GM10266 (cell line): Measurements from ENCODE around the gene RPL38.

Experiments used
- DNase-seq: peaks from one replicate; pipeline ENCODE4 v3.0.0; 2012; ENCODE audit errors: extremely low spot score
- TF ChIP-seq, protein P1 (sequence below): IDR thresholded peaks from 2 replicates; pipeline ENCODE4 v1.5.1; 2012; ENCODE audit warnings: mild to moderate bottlenecking, low read depth; ENCODE audit not compliant: control insufficient read depth, insufficient read depth; ENCODE audit errors: missing control alignments

The RPL38 gene

DNA sequence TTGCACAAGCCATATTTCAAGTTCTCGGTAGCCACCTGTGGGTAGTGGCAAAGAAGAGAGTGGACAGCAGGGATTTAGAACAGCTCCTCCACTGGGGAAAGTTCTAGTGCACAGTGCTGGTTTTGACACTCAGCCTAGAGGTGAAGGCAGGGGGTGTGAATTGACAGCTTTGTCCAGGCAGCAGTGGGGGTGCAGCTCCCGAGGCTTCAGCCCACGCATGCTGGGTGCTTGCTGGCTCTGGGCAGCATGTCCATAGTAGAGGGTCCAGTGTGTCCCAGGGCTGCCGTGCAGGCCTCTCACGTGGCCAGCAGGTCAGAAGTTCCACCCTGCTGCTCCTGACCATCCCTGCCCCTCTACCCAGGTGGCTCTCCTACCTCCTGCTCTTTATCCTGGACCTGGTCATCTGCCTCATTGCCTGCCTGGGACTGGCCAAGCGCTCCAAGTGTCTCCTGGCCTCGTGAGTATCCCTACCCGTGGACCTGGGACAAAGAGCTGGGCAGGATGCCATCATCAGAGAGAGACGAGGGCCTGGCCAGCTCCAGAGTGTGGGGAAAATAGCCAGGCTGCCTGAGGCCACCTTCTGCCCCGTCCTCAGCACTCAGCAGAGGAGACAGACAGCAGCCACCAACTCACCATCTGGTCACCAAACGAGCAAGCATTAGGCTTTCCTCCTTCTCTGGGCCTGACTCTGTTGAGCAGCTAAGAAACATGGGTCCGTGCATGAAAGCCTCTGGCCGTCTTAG, 39.7 kb downstream of the RPL38 start:
- TF ChIP-seq, protein P1, sequence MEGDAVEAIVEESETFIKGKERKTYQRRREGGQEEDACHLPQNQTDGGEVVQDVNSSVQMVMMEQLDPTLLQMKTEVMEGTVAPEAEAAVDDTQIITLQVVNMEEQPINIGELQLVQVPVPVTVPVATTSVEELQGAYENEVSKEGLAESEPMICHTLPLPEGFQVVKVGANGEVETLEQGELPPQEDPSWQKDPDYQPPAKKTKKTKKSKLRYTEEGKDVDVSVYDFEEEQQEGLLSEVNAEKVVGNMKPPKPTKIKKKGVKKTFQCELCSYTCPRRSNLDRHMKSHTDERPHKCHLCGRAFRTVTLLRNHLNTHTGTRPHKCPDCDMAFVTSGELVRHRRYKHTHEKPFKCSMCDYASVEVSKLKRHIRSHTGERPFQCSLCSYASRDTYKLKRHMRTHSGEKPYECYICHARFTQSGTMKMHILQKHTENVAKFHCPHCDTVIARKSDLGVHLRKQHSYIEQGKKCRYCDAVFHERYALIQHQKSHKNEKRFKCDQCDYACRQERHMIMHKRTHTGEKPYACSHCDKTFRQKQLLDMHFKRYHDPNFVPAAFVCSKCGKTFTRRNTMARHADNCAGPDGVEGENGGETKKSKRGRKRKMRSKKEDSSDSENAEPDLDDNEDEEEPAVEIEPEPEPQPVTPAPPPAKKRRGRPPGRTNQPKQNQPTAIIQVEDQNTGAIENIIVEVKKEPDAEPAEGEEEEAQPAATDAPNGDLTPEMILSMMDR: no peak

DNA sequence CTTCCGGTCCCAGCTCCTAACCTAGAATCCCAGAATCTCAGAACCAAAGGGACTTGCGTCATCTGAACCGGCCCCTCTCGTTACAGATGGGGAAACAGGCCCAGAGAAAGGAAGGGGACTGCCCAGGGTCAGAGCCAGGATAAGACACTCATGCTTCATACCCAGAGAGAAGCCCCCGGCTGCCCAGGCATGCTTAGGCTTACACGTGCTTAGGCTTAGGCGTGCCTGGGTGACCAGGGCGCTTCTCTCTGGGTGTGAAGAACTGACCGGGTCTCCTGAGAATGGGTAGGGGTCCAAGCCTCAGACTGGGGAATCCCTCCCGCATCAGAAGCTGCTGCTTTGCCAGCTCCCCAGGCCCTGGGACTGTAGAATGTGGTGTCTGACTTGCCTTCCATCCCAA, 40.6 kb downstream of the RPL38 start:
- DNase-seq: no peak
- TF ChIP-seq, protein P1: no peak

More for the DNA sequence above, 39.7 kb downstream of the RPL38 start:
- no peak for DNase-seq

- DNase-seq: no peak
Observed at GRCh38 chr17:74244548-74244947, 41.1 kb downstream of the RPL38 start.

DNA sequence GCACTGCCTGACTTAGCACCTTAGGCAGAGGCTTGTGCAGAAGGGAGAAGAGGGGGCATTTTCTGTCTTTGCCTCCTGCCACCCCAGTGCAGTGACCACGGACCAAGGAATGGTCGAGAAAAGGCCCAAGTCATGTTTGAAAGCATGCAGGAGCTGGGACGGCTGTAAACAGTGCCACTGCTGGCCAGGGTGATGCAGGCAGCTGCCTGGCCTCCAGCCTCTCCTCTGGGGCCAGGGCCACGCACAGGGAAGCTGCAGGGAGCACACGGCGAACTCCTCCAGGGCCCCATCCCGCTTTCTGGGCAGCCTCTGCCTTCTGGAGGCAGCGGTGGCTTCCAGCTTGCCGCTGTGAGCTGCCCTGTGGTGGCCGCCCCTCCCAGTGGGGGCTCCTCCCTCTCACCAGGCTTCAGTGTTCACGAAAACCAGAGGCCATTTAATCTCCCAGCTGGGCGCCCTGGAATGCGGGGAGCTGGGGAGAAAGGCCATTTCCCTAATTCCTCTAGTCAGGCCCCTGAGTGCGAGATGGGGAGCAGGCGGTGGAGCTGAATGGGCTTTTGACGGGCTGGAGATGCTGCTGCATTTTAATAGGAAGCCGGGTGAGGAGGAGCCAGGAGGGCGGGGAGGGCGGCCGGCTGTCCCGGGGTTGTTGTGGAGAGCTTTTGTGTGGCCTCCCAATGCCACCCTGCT, 41.8 kb downstream of the RPL38 start:
- TF ChIP-seq, protein P1: no peak

More at GRCh38 chr17:74244548-74244947, 41.1 kb downstream of the RPL38 start:
- TF ChIP-seq, protein P1: no peak

GRCh38 chr17:74245871-74246270, 42.4 kb downstream of the RPL38 start:
- TF ChIP-seq, protein P1: no peak
- DNase-seq: no peak

More for the DNA sequence above, 41.8 kb downstream of the RPL38 start:
- DNase-seq: no peak

DNA sequence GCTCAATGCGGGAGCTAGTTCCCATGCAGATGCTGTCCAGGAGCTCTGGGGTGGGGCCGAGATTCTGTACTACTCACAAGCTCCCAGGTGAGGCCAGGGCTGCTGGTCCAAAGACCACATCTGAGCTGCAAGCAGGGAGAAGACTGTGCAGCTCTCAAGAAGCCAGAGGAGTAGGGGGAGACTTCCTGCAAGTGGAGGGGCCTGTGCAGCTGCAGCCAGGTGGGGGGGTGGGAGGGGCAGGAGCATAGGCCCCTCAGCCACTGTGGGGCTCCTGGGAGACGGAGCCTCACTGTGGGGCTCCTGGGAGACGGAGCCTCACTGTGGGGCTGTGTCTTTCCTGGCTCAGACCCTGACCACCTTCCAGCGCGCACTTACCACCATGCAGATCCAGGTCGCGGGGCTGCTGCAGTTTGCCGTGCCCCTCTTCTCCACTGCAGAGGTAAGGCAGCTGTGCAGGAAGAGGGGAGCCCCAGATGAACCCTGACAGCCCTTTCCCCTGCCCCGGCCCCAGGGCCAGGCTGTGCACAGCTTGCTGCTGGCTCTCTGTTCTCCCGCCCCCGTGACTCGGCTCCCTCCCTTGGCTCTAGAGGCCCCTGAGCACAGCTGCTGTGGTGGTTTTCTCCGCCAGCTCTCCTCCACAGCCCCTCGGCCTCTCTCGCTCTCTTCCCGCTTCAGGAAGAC, 46.3 kb downstream of the RPL38 start:
- TF ChIP-seq, protein P1: no peak
- DNase-seq: no peak
